OCI-LY7 (cell line): ENCODE results near the gene ACSM3. TPM values are rescaled to one million over a fixed set of nuclear protein-coding genes. Genes with fewer than 3 reads are reported as not detected.
A peak's percentile ranks its signal among the peaks of the same experiment; 100 is the strongest.

ENCODE experiments used
- BruUV-seq: library from RNA; stranded (reverse); fragments of 400-500 nt; replicated peaks from 2 replicates; lab custom pipeline; 2021; lab: Mats Ljungman, UMichigan
- CTCF ChIA-PET: fragments of 300-600 bp; sonication (Branson Sonifier 250); formaldehyde crosslinking; loops from one replicate; lab custom pipeline; 2022; ENCODE audit warnings: antibody characterized with exemption; ENCODE audit not compliant: unreplicated experiment; lab: Charles Lee
- POLR2A ChIA-PET: fragments of 300-600 bp; sonication (Branson Sonifier 250); formaldehyde crosslinking; loops from one replicate; lab custom pipeline; 2022; ENCODE audit warnings: antibody characterized with exemption; lab: Charles Lee
- DNase-seq: peaks from one replicate; pipeline ENCODE4 v3.0.0-alpha.2; 2015; ENCODE audit warnings: low spot score
- H2AFZ ChIP-seq: fragments of 200-600 bp; sonication (generic), shearing (Covaris generic); 2 replicates; pipeline ENCODE4 v1.6.1; 2014; ENCODE audit warnings: mild to moderate bottlenecking, antibody characterized with exemption, low read length, moderate library complexity
- H3K27ac ChIP-seq: fragments of 200-600 bp; sonication (generic); 2 replicates; pipeline ENCODE4 v1.5.1; 2014; ENCODE audit warnings: mixed run types, low read depth, mild to moderate bottlenecking, moderate library complexity, low read length, inconsistent platforms; ENCODE audit not compliant: poor library complexity, severe bottlenecking
- H3K36me3 ChIP-seq: fragments of 200-600 bp; sonication (generic); 2 replicates; pipeline ENCODE4 v1.6.1; 2014; ENCODE audit warnings: mild to moderate bottlenecking, antibody characterized with exemption, low read length, moderate library complexity, mixed read lengths; ENCODE audit not compliant: insufficient read depth
- H3K4me1 ChIP-seq: fragments of 200-600 bp; sonication (generic); 2 replicates; pipeline ENCODE4 v1.5.1; 2014; ENCODE audit warnings: mild to moderate bottlenecking, low read length; ENCODE audit not compliant: insufficient read depth, poor library complexity, severe bottlenecking
- H3K4me2 ChIP-seq: fragments of 200-600 bp; sonication (generic); 2 replicates; pipeline ENCODE4 v1.6.1; 2014; ENCODE audit warnings: mild to moderate bottlenecking, low read length
- H3K4me3 ChIP-seq: fragments of 200-600 bp; sonication (generic); 2 replicates; pipeline ENCODE4 v1.5.1; 2014; ENCODE audit warnings: mild to moderate bottlenecking, low read depth, low read length; ENCODE audit not compliant: poor library complexity, severe bottlenecking
- H3K79me2 ChIP-seq: fragments of 200-600 bp; sonication (generic); 2 replicates; pipeline ENCODE4 v1.6.1; 2016; ENCODE audit warnings: low read depth, mild to moderate bottlenecking, low read length, moderate library complexity, mixed read lengths; ENCODE audit not compliant: insufficient read depth
- H3K9me2 ChIP-seq: fragments of 200-600 bp; sonication (generic); 2 replicates; pipeline ENCODE4 v1.6.1; 2016; ENCODE audit warnings: mild to moderate bottlenecking, low read length, mixed read lengths; ENCODE audit not compliant: insufficient read depth
- H3K9me3 ChIP-seq: fragments of 200-600 bp; sonication (generic); 2 replicates; pipeline ENCODE4 v1.6.1; 2014; ENCODE audit warnings: mild to moderate bottlenecking, mixed run types, low read length, mixed read lengths
- H4K20me1 ChIP-seq: fragments of 200-600 bp; sonication (generic); 2 replicates; pipeline ENCODE4 v1.6.1; 2014; ENCODE audit warnings: mild to moderate bottlenecking, antibody characterized with exemption, low read length, moderate library complexity, mixed read lengths; ENCODE audit not compliant: insufficient read depth
- CTCF ChIP-seq: fragments of 200-600 bp; sonication (generic); conservative IDR thresholded peaks from 2 replicates; pipeline ENCODE4 v1.5.1; 2014; ENCODE audit warnings: mild to moderate bottlenecking, antibody characterized with exemption, low read length, moderate library complexity, mixed read lengths
- EZH2phosphoT487 ChIP-seq: fragments of 200-600 bp; sonication (generic); IDR thresholded peaks from 2 replicates; pipeline ENCODE4 v1.6.1; 2018; ENCODE audit warnings: low read depth, borderline replicate concordance, mild to moderate bottlenecking, mixed run types, antibody characterized with exemption, low read length, moderate library complexity, mixed read lengths
- intact Hi-C: fragments of 100-400 bp; cut with micrococcal nuclease; formaldehyde crosslinking; loops from one replicate; pipeline ENCODE4 v1.10.0; 2022; ENCODE audit not compliant: unreplicated experiment
- total RNA-seq, 2 experiments: library from RNA; depleted of rRNA in 1 of 2; stranded (reverse); fragments of >200 nt in 1 of 2; shearing (Covaris generic) in 1 of 2; gene quantifications; 2 replicates each; pipeline ENCODE4 v1.2.3, GENCODE V29; 2014 to 2022

ACSM3 gene
- total RNA-seq, 2 experiments from 2014 or later = 2.8 to 4.5 TPM

DNA sequence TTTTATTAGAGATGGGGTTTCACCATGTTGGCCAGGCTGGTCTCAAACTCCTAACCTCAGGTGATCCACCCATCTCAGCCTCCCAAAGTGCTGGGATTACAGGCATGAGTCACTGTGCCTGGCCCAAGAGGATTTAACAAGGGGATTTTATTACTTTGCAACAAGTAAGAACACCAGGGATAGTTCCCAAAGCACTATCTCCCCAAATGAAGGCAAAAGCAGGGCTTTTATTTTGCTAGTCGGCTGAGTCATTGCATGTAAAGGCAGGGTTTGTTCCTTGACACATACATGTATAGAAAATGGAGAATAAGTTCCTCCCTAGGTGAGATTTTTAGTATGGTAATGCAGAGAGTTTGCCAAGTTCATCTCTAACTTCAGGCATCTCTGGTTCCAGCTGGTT lies 66.6 kb downstream of the ACSM3 start:
- POLR2A ChIA-PET = interaction anchor here (0.6 kb wide), 1 partner anchor 85 kb away, joined by 3 read pairs; no protein-coding TSS in a partner anchor
- no peaks in the 10 kb centered on the region for H3K79me2 ChIP-seq
- peaks cover 61% of the 10 kb centered on the region for H3K36me3 ChIP-seq
- BruUV-seq = no TSS peak
- DNase-seq = no peak
- intact Hi-C loops = no loop called here
- no peaks in the 10 kb centered on the region for H3K9me3 ChIP-seq
- H3K4me1 ChIP-seq = no peaks in the 10 kb centered on the region
- no peak overlapping the region for H3K4me2 ChIP-seq
- H2AFZ ChIP-seq = no peak overlapping the region
- H3K27ac ChIP-seq = no peak overlapping the region
- H4K20me1 ChIP-seq = no peaks in the 10 kb centered on the region
- no peak for TF ChIP-seq CTCF
- TF ChIP-seq EZH2phosphoT487 = no peak
- H3K9me2 ChIP-seq = no peaks in the 10 kb centered on the region
- H3K4me3 ChIP-seq = no peak overlapping the region
- CTCF ChIA-PET = no interaction called here

GRCh38 chr16:20833086-20833485 lies 69.3 kb downstream of the ACSM3 start:
- Histone ChIP-seq H3K9me2 (no peaks in the 10 kb centered on the region), H3K9me3 (peaks cover 6% of the 10 kb centered on the region; the same call in 1 of the 2 replicates), H2AFZ (no peak overlapping the region), H3K4me2 (no peak overlapping the region), H4K20me1 (no peaks in the 10 kb centered on the region), H3K27ac (no peak overlapping the region), H3K36me3 (peaks cover 62% of the 10 kb centered on the region), H3K4me1 (peaks cover 3% of the 10 kb centered on the region), H3K79me2 (no peaks in the 10 kb centered on the region), H3K4me3 (no peak overlapping the region)
- intact Hi-C loops = no loop called here
- BruUV-seq = no TSS peak
- ChIA-PET POLR2A (no interaction called here), CTCF (no interaction called here)
- TF ChIP-seq CTCF = no peak
- no peak for TF ChIP-seq EZH2phosphoT487
- DNase-seq = no peak

GRCh38 chr16:20838240-20838639 lies 74.4 kb downstream of the ACSM3 start:
- Histone ChIP-seq H3K4me3 (no peak overlapping the region), H3K36me3 (peaks cover 88% of the 10 kb centered on the region), H3K4me1 (peaks cover 11% of the 10 kb centered on the region), H2AFZ (no peak overlapping the region), H3K79me2 (no peaks in the 10 kb centered on the region), H3K9me3 (peaks cover 6% of the 10 kb centered on the region; the same call in 1 of the 2 replicates), H3K9me2 (no peaks in the 10 kb centered on the region), H4K20me1 (no peaks in the 10 kb centered on the region), H3K27ac (no peak overlapping the region), H3K4me2 (peak overlapping the region; percentile 12)
- POLR2A ChIA-PET = no interaction called here
- intact Hi-C loops = no loop called here
- no TSS peak for BruUV-seq
- CTCF ChIA-PET = no interaction called here
- DNase-seq = peak; percentile 23
- TF ChIP-seq EZH2phosphoT487 (no peak), CTCF (no peak)
